Mammary epithelial cell (primary cell): ENCODE results near the gene CRY1.

Experiments used
- EZH2 ChIP-seq: IDR thresholded peaks from 2 replicates; pipeline ENCODE4 v1.6.1; 2012; ENCODE audit warnings: low read length, inconsistent platforms, borderline replicate concordance
- TF ChIP-seq, protein P1 (sequence below), 2 donors: IDR thresholded peaks in 1 of 2; conservative IDR thresholded peaks in 1 of 2; 2 replicates each; pipeline ENCODE4 v1.5.1; 2011 to 2012; ENCODE audit warnings: inconsistent platforms in 2 of 2, low read length in 2 of 2, mild to moderate bottlenecking in 2 of 2, control low read depth in 1 of 2, low read depth in 1 of 2; ENCODE audit not compliant: insufficient read depth in 1 of 2; ENCODE audit errors: extremely low read depth in 1 of 2

DNA sequence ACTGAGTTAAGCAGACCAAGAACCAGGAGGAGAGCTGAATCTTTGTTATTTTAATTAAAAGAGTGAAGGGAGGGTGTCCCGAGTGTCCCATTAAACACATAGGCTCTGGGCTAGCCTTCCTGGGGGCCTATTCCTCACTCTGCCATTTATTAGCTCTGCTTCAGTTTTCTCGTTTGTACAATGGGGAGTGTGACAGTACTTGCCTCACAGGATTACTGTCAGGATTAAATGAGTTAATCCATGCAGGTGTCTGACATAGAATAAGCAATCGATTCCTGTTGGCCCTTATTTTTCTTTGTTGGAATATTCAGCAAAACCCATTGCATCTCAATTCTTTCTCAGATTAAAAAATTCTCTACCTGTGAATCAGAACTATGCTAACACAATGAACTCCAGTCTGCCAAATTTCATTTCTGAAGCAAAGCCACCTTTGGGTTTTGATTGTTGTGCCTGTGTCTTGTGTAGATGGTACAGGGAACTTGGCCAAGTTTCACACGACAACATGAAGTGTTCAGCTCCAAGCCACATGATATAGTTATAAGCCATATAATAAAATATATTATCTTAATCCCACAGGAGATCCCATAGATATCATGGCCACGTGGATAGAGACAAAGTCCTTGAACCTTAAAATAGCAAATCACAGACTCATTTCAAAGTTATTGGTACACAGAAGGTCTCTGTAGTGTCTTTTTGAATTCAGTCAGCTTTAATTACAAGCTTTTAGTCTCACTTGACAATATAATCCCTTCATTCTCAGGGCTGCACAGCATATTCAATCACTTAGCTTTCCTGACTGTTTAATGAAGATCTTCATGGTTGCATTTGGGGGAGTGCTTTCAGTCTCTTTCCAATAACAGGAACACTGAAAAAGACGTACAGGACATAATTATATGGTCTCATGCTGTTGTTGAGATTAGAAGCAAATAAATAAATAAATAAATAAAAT, 34.4 kb upstream of the CRY1 start:
- TF ChIP-seq, protein P1, sequence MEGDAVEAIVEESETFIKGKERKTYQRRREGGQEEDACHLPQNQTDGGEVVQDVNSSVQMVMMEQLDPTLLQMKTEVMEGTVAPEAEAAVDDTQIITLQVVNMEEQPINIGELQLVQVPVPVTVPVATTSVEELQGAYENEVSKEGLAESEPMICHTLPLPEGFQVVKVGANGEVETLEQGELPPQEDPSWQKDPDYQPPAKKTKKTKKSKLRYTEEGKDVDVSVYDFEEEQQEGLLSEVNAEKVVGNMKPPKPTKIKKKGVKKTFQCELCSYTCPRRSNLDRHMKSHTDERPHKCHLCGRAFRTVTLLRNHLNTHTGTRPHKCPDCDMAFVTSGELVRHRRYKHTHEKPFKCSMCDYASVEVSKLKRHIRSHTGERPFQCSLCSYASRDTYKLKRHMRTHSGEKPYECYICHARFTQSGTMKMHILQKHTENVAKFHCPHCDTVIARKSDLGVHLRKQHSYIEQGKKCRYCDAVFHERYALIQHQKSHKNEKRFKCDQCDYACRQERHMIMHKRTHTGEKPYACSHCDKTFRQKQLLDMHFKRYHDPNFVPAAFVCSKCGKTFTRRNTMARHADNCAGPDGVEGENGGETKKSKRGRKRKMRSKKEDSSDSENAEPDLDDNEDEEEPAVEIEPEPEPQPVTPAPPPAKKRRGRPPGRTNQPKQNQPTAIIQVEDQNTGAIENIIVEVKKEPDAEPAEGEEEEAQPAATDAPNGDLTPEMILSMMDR (conservative IDR thresholded peaks at IDR 0.05 in 1 of 2, IDR thresholded peaks at IDR 0.05 in 1 of 2; ENCODE audit: extremely low read depth in 1 of 2, insufficient read depth in 1 of 2, low read depth in 1 of 2, low read length in 2 of 2), result no peak
- TF ChIP-seq EZH2, result no peak
